Measurements from ENCODE around the gene PDE9A. TPM values are rescaled to one million over a fixed set of nuclear protein-coding genes. Genes with fewer than 3 reads are reported as not detected.
A peak's percentile ranks its signal among the peaks of the same experiment; 100 is the strongest.

PDE9A gene
- polyA plus RNA-seq, 1 donor = 19.8 TPM

- Histone ChIP-seq H3K9me3 (ENCODE audit: control insufficient read depth, low read depth, low read length) (no peaks in the 10 kb centered on the region), H3K4me1 (ENCODE audit: control insufficient read depth, insufficient read depth, low read length) (peaks cover 22% of the 10 kb centered on the region), H3K36me3 (ENCODE audit: control insufficient read depth, insufficient read depth, low read length) (no peaks in the 10 kb centered on the region), H3K27ac (ENCODE audit: low read length) (no peak overlapping the region), H3K4me3 (ENCODE audit: low read length) (no peak overlapping the region), H3K27me3 (ENCODE audit: control insufficient read depth, insufficient read depth, low read length) (no peaks in the 10 kb centered on the region)
- 70% methylated on average over 3 of the region's 24 CpGs for WGBS (ENCODE audit: insufficient coverage, low lambda C conversion rate)
- DNase-seq = peak in 1 of 2 donors; percentile 30
Measured at GRCh38 chr21:42641311-42642218, 11.9 kb upstream of the PDE9A start.

DNA sequence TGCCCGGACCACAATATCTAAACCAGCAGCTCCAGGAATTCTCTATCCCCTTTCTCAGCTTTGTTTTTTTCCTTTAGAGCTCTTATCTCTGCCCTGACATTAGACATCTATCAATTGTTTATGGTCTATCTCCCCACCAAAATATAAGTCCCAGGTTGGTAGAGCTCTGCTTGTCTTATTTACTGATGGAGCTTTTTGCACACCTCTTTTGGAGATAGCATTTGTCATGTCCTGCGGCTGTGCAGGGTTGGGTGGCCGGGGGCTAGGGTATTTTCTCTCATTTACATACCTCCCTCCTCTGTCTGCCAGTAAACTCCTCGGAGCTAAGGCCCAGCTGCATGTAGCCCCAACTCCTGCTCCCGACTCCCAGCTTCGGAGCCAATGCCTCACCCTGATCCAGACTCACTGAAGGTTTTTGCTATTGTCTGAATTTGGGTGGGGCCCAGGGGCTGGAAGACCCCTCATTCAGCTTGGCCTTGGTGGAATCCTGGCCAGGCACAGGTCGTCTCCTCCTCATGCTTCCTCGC is 11.1 kb upstream of the PDE9A start:
- Histone ChIP-seq H3K27ac (ENCODE audit: low read length) (no peak overlapping the region), H3K9me3 (ENCODE audit: control insufficient read depth, low read depth, low read length) (no peaks in the 10 kb centered on the region), H3K4me1 (ENCODE audit: control insufficient read depth, insufficient read depth, low read length) (peaks cover 22% of the 10 kb centered on the region), H3K4me3 (ENCODE audit: low read length) (no peak overlapping the region), H3K36me3 (ENCODE audit: control insufficient read depth, insufficient read depth, low read length) (no peaks in the 10 kb centered on the region), H3K27me3 (ENCODE audit: control insufficient read depth, insufficient read depth, low read length) (no peaks in the 10 kb centered on the region)
- 60% methylated on average over 1 of the region's 8 CpGs for WGBS (ENCODE audit: insufficient coverage, low lambda C conversion rate)
- no peak for DNase-seq

DNA sequence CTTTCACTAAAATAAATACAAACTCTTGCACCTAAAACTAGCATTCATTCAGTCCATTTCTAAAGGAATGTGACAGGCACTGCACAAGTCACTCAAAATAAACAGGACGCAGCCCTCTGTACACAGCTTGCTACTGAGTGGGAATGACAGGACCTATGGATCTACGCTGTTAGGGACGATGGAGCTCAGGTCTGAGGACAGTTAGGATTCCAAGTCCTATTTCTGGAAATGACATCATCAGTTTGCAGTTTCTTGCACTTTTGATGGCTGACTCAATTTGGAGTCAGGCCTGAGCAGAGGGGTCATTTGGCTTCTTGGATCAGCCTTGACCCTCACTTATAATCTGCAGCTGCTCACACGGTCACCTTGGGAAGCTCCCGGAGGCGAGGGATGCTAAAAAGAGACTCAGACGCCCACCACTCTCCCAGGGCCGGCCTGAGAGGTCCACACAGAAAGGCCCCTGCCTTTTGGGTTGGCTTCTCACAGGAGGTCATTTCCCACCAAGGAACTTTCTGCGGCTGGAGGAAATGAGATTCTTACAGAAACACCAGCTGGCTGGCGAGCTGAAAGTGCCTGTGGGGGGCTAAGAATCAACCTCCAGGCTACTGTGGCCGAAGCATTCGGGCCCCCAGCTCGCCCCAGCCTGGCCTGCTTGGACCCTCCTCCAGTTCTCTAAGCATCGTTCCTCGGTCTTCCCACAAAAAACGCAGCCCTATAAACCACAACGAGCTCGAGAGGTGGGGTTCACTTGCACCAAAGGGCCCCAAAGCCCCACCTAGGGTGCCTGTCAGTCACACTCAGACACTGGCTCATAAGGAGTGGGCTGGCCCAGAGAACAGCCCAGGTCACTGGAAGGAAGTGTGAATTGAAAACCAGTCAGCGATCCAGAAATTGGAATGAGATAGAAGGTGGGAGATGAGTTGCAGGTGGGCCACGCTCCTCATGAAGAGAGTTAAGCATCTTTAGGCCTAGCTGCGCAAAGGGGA is 8.9 kb upstream of the PDE9A start:
- Histone ChIP-seq H3K4me3 (ENCODE audit: low read length) (no peak overlapping the region), H3K36me3 (ENCODE audit: control insufficient read depth, insufficient read depth, low read length) (no peaks in the 10 kb centered on the region), H3K9me3 (ENCODE audit: control insufficient read depth, low read depth, low read length) (no peaks in the 10 kb centered on the region), H3K27me3 (ENCODE audit: control insufficient read depth, insufficient read depth, low read length) (no peaks in the 10 kb centered on the region), H3K27ac (ENCODE audit: low read length) (no peak overlapping the region), H3K4me1 (ENCODE audit: control insufficient read depth, insufficient read depth, low read length) (peaks cover 37% of the 10 kb centered on the region)
- no CpG with 5 or more reads among the region's 21 CpGs for WGBS (ENCODE audit: insufficient coverage, low lambda C conversion rate)
- DNase-seq = peak in 1 of 2 donors; percentile 20

GRCh38 chr21:42645211-42646075 is 8.0 kb upstream of the PDE9A start:
- DNase-seq = peak in 1 of 2 donors; percentile 29
- H3K9me3 ChIP-seq (ENCODE audit: control insufficient read depth, low read depth, low read length) = no peaks in the 10 kb centered on the region
- H3K27me3 ChIP-seq (ENCODE audit: control insufficient read depth, insufficient read depth, low read length) = no peaks in the 10 kb centered on the region
- no peak overlapping the region for H3K27ac ChIP-seq (ENCODE audit: low read length)
- WGBS (ENCODE audit: insufficient coverage, low lambda C conversion rate) = no CpG with 5 or more reads among the region's 28 CpGs
- no peak overlapping the region for H3K4me3 ChIP-seq (ENCODE audit: low read length)
- H3K36me3 ChIP-seq (ENCODE audit: control insufficient read depth, insufficient read depth, low read length) = no peaks in the 10 kb centered on the region
- H3K4me1 ChIP-seq (ENCODE audit: control insufficient read depth, insufficient read depth, low read length) = peaks cover 32% of the 10 kb centered on the region

- Histone ChIP-seq H3K36me3 (ENCODE audit: control insufficient read depth, insufficient read depth, low read length) (no peaks in the 10 kb centered on the region), H3K4me3 (ENCODE audit: low read length) (no peak overlapping the region), H3K27ac (ENCODE audit: low read length) (no peak overlapping the region), H3K4me1 (ENCODE audit: control insufficient read depth, insufficient read depth, low read length) (peaks cover 27% of the 10 kb centered on the region), H3K9me3 (ENCODE audit: control insufficient read depth, low read depth, low read length) (no peaks in the 10 kb centered on the region), H3K27me3 (ENCODE audit: control insufficient read depth, insufficient read depth, low read length) (no peaks in the 10 kb centered on the region)
- no CpG with 5 or more reads among the region's 14 CpGs for WGBS (ENCODE audit: insufficient coverage, low lambda C conversion rate)
- DNase-seq = no peak
Measured at GRCh38 chr21:42646076-42646825, 7.2 kb upstream of the PDE9A start.

- H3K27me3 ChIP-seq (ENCODE audit: control insufficient read depth, insufficient read depth, low read length) = no peaks in the 10 kb centered on the region
- peaks cover 29% of the 10 kb centered on the region for H3K4me1 ChIP-seq (ENCODE audit: control insufficient read depth, insufficient read depth, low read length)
- DNase-seq = no peak
- H3K9me3 ChIP-seq (ENCODE audit: control insufficient read depth, low read depth, low read length) = no peaks in the 10 kb centered on the region
- no peak overlapping the region for H3K4me3 ChIP-seq (ENCODE audit: low read length)
- no peak overlapping the region for H3K27ac ChIP-seq (ENCODE audit: low read length)
- 92% methylated on average over 3 of the region's 14 CpGs for WGBS (ENCODE audit: insufficient coverage, low lambda C conversion rate)
- no peaks in the 10 kb centered on the region for H3K36me3 ChIP-seq (ENCODE audit: control insufficient read depth, insufficient read depth, low read length)
Measured at GRCh38 chr21:42646836-42647235, 6.6 kb upstream of the PDE9A start.

DNA sequence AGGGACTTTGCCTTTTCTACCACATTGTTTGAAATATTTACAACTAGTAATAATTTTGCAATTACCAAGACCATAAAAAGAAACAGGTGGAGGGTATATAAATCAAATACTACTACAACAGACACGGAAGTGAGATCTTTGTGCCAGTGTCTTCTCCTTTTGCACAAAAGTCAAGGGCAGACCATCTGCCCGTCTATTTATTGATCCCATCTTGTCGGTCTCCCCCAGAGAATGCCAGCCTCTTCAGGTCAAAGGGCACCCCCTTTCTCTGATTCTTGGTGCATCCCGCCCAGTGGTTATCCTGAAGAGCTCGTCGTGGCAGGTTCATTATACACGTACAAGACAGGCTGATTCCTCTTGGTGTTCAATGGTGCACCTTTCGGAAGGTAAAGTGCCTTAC is 4.8 kb upstream of the PDE9A start:
- peak overlapping the region; percentile 76 for H3K27ac ChIP-seq (ENCODE audit: low read length)
- H3K27me3 ChIP-seq (ENCODE audit: control insufficient read depth, insufficient read depth, low read length) = no peaks in the 10 kb centered on the region
- H3K4me1 ChIP-seq (ENCODE audit: control insufficient read depth, insufficient read depth, low read length) = peaks cover 40% of the 10 kb centered on the region
- no peaks in the 10 kb centered on the region for H3K9me3 ChIP-seq (ENCODE audit: control insufficient read depth, low read depth, low read length)
- peak overlapping the region; percentile 9 for H3K4me3 ChIP-seq (ENCODE audit: low read length)
- peak; percentile 38 to 83 for DNase-seq
- H3K36me3 ChIP-seq (ENCODE audit: control insufficient read depth, insufficient read depth, low read length) = no peaks in the 10 kb centered on the region
- WGBS (ENCODE audit: insufficient coverage, low lambda C conversion rate) = 51% methylated on average over 2 of the region's 8 CpGs

- peaks cover 40% of the 10 kb centered on the region for H3K4me1 ChIP-seq (ENCODE audit: control insufficient read depth, insufficient read depth, low read length)
- no peaks in the 10 kb centered on the region for H3K9me3 ChIP-seq (ENCODE audit: control insufficient read depth, low read depth, low read length)
- WGBS (ENCODE audit: insufficient coverage, low lambda C conversion rate) = 86% methylated on average over 2 of the region's 24 CpGs
- no peak overlapping the region for H3K4me3 ChIP-seq (ENCODE audit: low read length)
- H3K27me3 ChIP-seq (ENCODE audit: control insufficient read depth, insufficient read depth, low read length) = no peaks in the 10 kb centered on the region
- H3K27ac ChIP-seq (ENCODE audit: low read length) = peak overlapping the region; percentile 76
- no peaks in the 10 kb centered on the region for H3K36me3 ChIP-seq (ENCODE audit: control insufficient read depth, insufficient read depth, low read length)
- DNase-seq = no peak
Measured at GRCh38 chr21:42649122-42650032, 4.0 kb upstream of the PDE9A start.
